HT1080 (cell line): ENCODE measurements around the gene PKLR. TPM values are rescaled to one million over a fixed set of nuclear protein-coding genes. Genes with fewer than 3 reads are reported as not detected.
"Not testable (repeated sequence)": the region's sequence is repeated elsewhere in the genome, so short reads cannot be mapped to it uniquely, and the experiment has no call there.

ENCODE experiments used
- DNase-seq: peaks from one replicate; pipeline ENCODE4 v3.0.0-alpha.2; 2015; ENCODE audit warnings: low read depth
- polyA plus RNA-seq, 2 experiments: library from polyadenylated mRNA; depleted of rRNA; stranded (reverse); fragments of >200 nt; gene quantifications; 2 replicates each; pipeline ENCODE4 v1.2.3, GENCODE V29; 2015
- total RNA-seq: library from RNA; depleted of rRNA; stranded (reverse); fragments of >200 nt; shearing (Covaris generic); gene quantifications from 2 replicates; pipeline ENCODE4 v1.2.3, GENCODE V29; 2014; rRNA removed

Gene PKLR
- not detected in 2 replicates for total RNA-seq
- polyA plus RNA-seq (2015; cell fraction: cytosol; rRNA removed) = not detected in 2 replicates
- polyA plus RNA-seq (2015; cell fraction: nucleus; rRNA removed) = 0.07 TPM in 1 of 2 replicates, not detected in the other

- DNase-seq = no peak
Measured at GRCh38 chr1:155301342-155301841, at the start of gene PKLR. Gene PKLR (minus strand): TSS chr1:155301438. CDS start chr1:155301395, 43 bp downstream.

- DNase-seq = no peak
Measured at GRCh38 chr1:155342842-155343241, 41.6 kb upstream of the PKLR start.

GRCh38 chr1:155339515-155340097 is 38.4 kb upstream of the PKLR start:
- no peak for DNase-seq

- no peak for DNase-seq
Measured at GRCh38 chr1:155334962-155335361, 33.7 kb upstream of the PKLR start.

GRCh38 chr1:155329980-155330598 is 28.9 kb upstream of the PKLR start:
- no peak for DNase-seq

- DNase-seq = not testable (repeated sequence)
Measured at GRCh38 chr1:155328856-155329255, 27.6 kb upstream of the PKLR start.

GRCh38 chr1:155327981-155328380 is 26.7 kb upstream of the PKLR start:
- DNase-seq = no peak

GRCh38 chr1:155326631-155327037 is 25.4 kb upstream of the PKLR start:
- DNase-seq = no peak

GRCh38 chr1:155326020-155326526 is 24.8 kb upstream of the PKLR start:
- DNase-seq = no peak

- no peak for DNase-seq
Measured at GRCh38 chr1:155325603-155325893, 24.3 kb upstream of the PKLR start.

- peak; percentile 68 for DNase-seq
Measured at GRCh38 chr1:155324717-155325602, 23.7 kb upstream of the PKLR start.

- peak; percentile 97 for DNase-seq
Measured at GRCh38 chr1:155324037-155324716, 22.9 kb upstream of the PKLR start.

- DNase-seq = peak; percentile 90
Measured at GRCh38 chr1:155323729-155324036, 22.4 kb upstream of the PKLR start.

- peak; percentile 96 for DNase-seq
Measured at GRCh38 chr1:155322953-155323728, 21.9 kb upstream of the PKLR start.

GRCh38 chr1:155322571-155322952 is 21.3 kb upstream of the PKLR start:
- no peak for DNase-seq

GRCh38 chr1:155321639-155322503 is 20.6 kb upstream of the PKLR start:
- DNase-seq = no peak

- DNase-seq = no peak
Measured at GRCh38 chr1:155320661-155321617, 19.7 kb upstream of the PKLR start, which contains the start of gene RUSC1. Gene RUSC1 (plus strand): TSS chr1:155320894. CDS start chr1:155321774, 880 bp downstream.

- no peak for DNase-seq
Measured at GRCh38 chr1:155320252-155320651, 19.0 kb upstream of the PKLR start.
